B cell (primary cell): ENCODE data around the gene EYS.

Source experiments
- EZH2 ChIP-seq: IDR thresholded peaks from 2 replicates; pipeline ENCODE4 v1.6.1; 2012; ENCODE audit warnings: borderline replicate concordance, low read depth, mild to moderate bottlenecking, moderate library complexity, low read length; ENCODE audit not compliant: insufficient read depth, poor library complexity, severe bottlenecking
- TF ChIP-seq, protein P1 (sequence below): fragments of 200-600 bp; IDR thresholded peaks from one replicate; pipeline ENCODE4 v1.8.0; 2022; ENCODE audit warnings: antibody characterized with exemption, mild to moderate bottlenecking

DNA sequence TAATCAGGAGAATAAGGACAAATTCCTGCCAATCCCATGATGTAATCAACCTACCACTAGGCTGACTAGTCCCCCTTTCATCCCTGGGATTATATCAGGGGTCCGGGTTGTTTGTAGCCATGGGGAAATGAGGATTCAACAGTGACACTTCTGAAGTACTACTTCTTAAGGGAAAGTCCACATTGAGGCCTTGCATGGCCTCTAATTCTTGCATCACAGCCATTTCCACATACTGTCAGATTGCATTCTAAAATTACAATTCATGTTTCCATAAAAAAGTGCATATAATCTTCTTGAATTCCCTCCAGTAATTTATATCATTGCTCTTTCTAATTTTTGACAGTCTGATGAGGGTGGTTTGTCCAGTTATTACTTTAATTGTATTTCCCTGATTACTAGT lies 1887.2 kb downstream of the EYS start:
- TF ChIP-seq, protein P1, sequence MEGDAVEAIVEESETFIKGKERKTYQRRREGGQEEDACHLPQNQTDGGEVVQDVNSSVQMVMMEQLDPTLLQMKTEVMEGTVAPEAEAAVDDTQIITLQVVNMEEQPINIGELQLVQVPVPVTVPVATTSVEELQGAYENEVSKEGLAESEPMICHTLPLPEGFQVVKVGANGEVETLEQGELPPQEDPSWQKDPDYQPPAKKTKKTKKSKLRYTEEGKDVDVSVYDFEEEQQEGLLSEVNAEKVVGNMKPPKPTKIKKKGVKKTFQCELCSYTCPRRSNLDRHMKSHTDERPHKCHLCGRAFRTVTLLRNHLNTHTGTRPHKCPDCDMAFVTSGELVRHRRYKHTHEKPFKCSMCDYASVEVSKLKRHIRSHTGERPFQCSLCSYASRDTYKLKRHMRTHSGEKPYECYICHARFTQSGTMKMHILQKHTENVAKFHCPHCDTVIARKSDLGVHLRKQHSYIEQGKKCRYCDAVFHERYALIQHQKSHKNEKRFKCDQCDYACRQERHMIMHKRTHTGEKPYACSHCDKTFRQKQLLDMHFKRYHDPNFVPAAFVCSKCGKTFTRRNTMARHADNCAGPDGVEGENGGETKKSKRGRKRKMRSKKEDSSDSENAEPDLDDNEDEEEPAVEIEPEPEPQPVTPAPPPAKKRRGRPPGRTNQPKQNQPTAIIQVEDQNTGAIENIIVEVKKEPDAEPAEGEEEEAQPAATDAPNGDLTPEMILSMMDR = no peak
- no peak for TF ChIP-seq EZH2
